Measurements from ENCODE around the gene LGMN. TPM values are rescaled to one million over a fixed set of nuclear protein-coding genes. Genes with fewer than 3 reads are reported as not detected.
A peak's percentile ranks its signal among the peaks of the same experiment; 100 is the strongest.

LGMN gene
- total RNA-seq, 2 donors from 2014 or later: 83.6 to 167 TPM

DNA sequence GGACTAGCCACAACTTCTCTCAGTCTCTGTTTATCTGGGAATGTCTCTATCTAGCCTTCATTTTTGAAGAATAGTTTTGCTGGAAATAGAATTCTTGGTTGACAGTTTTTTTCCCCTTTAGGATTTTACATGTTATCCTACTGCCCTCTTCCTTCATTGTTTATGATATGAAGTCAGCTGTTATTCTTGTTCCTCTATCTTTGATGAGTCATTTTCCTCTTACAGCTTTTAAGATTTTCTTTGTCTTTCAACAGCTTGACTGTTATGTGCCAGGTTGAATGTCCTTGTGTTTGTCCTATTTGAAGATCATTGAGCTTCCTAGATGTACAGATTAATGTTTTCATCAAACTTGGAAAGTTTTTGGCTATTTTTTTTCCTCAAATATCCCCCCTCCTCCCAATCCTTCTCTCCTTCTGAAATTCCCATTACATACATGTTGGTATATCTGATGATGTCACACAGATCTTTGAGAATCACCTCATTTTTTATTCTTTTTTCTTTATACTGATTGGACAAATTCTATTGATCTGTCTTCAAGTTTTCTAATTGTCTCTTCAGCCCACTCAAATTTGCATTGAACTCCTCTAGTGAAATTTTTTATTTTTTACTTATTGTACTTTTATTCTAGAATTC, 41.1 kb upstream of the LGMN start:
- Histone ChIP-seq H3K27me3 (replicated peaks; ENCODE audit: insufficient read depth) (no peaks in the 10 kb centered on the region), H3K4me1 (ENCODE audit: control insufficient read depth in 1 of 2, low read depth in 2 of 2) (peaks cover 0 to 19% of the 10 kb centered on the region in 2 donors), H3K4me3 (no peak overlapping the region), H3K36me3 (no peaks in the 10 kb centered on the region), H3K9me3 (peaks cover 10% of the 10 kb centered on the region), H3K27ac (no peak overlapping the region)
- TF ChIP-seq, protein P1, sequence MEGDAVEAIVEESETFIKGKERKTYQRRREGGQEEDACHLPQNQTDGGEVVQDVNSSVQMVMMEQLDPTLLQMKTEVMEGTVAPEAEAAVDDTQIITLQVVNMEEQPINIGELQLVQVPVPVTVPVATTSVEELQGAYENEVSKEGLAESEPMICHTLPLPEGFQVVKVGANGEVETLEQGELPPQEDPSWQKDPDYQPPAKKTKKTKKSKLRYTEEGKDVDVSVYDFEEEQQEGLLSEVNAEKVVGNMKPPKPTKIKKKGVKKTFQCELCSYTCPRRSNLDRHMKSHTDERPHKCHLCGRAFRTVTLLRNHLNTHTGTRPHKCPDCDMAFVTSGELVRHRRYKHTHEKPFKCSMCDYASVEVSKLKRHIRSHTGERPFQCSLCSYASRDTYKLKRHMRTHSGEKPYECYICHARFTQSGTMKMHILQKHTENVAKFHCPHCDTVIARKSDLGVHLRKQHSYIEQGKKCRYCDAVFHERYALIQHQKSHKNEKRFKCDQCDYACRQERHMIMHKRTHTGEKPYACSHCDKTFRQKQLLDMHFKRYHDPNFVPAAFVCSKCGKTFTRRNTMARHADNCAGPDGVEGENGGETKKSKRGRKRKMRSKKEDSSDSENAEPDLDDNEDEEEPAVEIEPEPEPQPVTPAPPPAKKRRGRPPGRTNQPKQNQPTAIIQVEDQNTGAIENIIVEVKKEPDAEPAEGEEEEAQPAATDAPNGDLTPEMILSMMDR (IDR thresholded peaks at IDR 0.05): no peak
- ATAC-seq (ENCODE audit: insufficient number of reproducible peaks, low FRiP score, low read depth) (no peak), DNase-seq (ENCODE audit: low spot score) (no peak)

GRCh38 chr14:92787554-92787953, 39.1 kb upstream of the LGMN start:
- peaks cover 10% of the 10 kb centered on the region for H3K9me3 ChIP-seq
- H3K36me3 ChIP-seq: no peaks in the 10 kb centered on the region
- H3K27ac ChIP-seq: no peak overlapping the region
- H3K4me3 ChIP-seq: no peak overlapping the region
- H3K4me1 ChIP-seq (ENCODE audit: control insufficient read depth in 1 of 2, low read depth in 2 of 2): peaks cover 0 to 12% of the 10 kb centered on the region in 2 donors
- no peak for ATAC-seq (ENCODE audit: insufficient number of reproducible peaks, low FRiP score, low read depth)
- H3K27me3 ChIP-seq (replicated peaks; ENCODE audit: insufficient read depth): no peaks in the 10 kb centered on the region
- DNase-seq (ENCODE audit: low spot score): no peak
- TF ChIP-seq, protein P1 (IDR thresholded peaks at IDR 0.05): no peak

DNA sequence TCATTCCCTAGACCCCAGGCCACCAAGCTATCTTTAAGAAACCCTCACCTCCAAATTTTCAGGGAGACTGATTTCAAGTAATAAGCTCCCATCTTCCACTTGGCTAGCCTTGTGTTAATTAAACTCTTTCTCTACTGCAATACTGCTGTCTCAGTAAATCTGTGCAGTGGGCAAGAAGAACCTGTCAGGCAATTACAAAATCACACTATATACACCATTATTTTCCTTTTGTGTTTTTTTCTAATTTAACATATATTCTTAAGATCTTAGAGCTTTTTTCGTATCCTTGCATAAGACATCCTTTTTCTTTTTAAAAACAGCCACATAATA, 38.0 kb upstream of the LGMN start:
- no peak for DNase-seq (ENCODE audit: low spot score)
- Histone ChIP-seq H3K4me1 (ENCODE audit: control insufficient read depth in 1 of 2, low read depth in 2 of 2) (peaks cover 0 to 12% of the 10 kb centered on the region in 2 donors), H3K27me3 (replicated peaks; ENCODE audit: insufficient read depth) (no peaks in the 10 kb centered on the region), H3K4me3 (no peak overlapping the region), H3K36me3 (no peaks in the 10 kb centered on the region), H3K27ac (peak overlapping the region; percentile 59 to 63), H3K9me3 (peaks cover 10% of the 10 kb centered on the region)
- TF ChIP-seq, protein P1 (IDR thresholded peaks at IDR 0.05): no peak
- ATAC-seq (ENCODE audit: insufficient number of reproducible peaks, low FRiP score, low read depth): no peak

DNA sequence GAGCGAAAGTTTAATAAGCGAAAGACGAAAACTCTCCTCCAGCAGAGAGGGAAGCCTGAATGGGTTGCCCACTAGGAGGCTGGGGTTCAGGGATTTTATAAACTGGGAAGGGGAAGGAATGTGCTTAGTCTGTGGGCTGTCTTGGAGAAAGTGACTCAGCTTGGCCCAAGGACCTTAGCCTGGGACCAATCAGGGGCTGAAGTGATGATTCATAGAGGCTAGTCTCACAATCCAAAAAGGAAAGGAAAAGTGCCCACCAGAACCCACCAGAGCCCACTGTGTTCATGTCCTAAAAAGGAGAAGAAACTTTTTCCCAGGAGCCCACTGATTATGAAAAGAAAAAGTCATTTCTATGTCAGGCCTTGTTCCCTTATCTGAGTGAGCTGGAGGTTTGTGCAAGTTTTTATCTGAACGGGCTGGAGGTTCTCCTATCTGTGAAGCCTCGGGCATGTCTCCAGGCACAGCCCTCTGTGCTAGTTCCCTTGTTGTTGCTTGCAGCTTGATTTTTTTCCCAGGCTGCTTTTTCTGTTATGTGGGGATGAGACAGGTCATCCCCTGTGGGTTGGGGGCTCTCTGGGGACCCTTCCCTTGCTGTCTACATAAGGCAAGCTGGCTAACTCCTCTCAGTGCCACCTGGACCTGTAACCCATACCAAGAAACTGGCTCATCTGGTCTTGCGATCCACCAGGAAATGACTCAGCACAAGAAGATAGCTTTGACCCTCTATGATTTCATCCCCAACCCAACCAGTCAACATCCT, 37.4 kb upstream of the LGMN start:
- Histone ChIP-seq H3K27ac (peak overlapping the region; percentile 59 to 63), H3K4me3 (no peak overlapping the region), H3K36me3 (no peaks in the 10 kb centered on the region), H3K27me3 (replicated peaks; ENCODE audit: insufficient read depth) (no peaks in the 10 kb centered on the region), H3K9me3 (peaks cover 10% of the 10 kb centered on the region), H3K4me1 (ENCODE audit: control insufficient read depth in 1 of 2, low read depth in 2 of 2) (peaks cover 0 to 12% of the 10 kb centered on the region in 2 donors)
- DNase-seq (ENCODE audit: low spot score): no peak
- TF ChIP-seq, protein P1 (IDR thresholded peaks at IDR 0.05): peak; percentile 17
- peak; percentile 68 for ATAC-seq (ENCODE audit: insufficient number of reproducible peaks, low FRiP score, low read depth)

- Histone ChIP-seq H3K36me3 (no peaks in the 10 kb centered on the region), H3K4me1 (ENCODE audit: control insufficient read depth in 1 of 2, low read depth in 2 of 2) (peaks cover 0 to 12% of the 10 kb centered on the region in 2 donors), H3K4me3 (no peak overlapping the region), H3K27ac (no peak overlapping the region), H3K27me3 (replicated peaks; ENCODE audit: insufficient read depth) (no peaks in the 10 kb centered on the region), H3K9me3 (no peaks in the 10 kb centered on the region)
- peak; percentile 53 for ATAC-seq (ENCODE audit: insufficient number of reproducible peaks, low FRiP score, low read depth)
- TF ChIP-seq, protein P1 (IDR thresholded peaks at IDR 0.05): peak; percentile 55
- DNase-seq (ENCODE audit: low spot score): no peak
These were observed 35.5 kb upstream of the LGMN start for GRCh38 chr14:92783813-92784431.

All from thoracic aorta (tissue), 2 donors.